ENCODE measurements around the gene CCDC13. TPM values are rescaled to one million over a fixed set of nuclear protein-coding genes. Genes with fewer than 3 reads are reported as not detected.

CCDC13 gene
- total and polyA plus RNA-seq, 2 of the 13 experiments (the other 11 are each of a cell fraction or from before 2014, with no cell fraction given) = 0.22 to 0.51 TPM

- POLR2A ChIA-PET = interaction anchor here (1.6 kb wide), 1 partner anchor 19 kb away, joined by 3 read pairs; no protein-coding TSS in a partner anchor
- Histone ChIP-seq H3K27ac (ENCODE audit: extremely low read length, insufficient read depth, low read length) (no peak overlapping the region), H2AFZ (ENCODE audit: low read length) (no peak overlapping the region), H3K4me3 (replicated peaks in 1 of 3; ENCODE audit: insufficient read depth in 1 of 3, low read depth in 2 of 3, low read length in 3 of 3) (no peak overlapping the region), H4K20me1 (ENCODE audit: insufficient read depth, low read length) (no peaks in the 10 kb centered on the region; the same call in 1 of the 2 replicates), H3K9me3 (ENCODE audit: low read length) (no peaks in the 10 kb centered on the region), H3K4me1 (ENCODE audit: insufficient read depth, low read length) (peaks cover 11% of the 10 kb centered on the region), H3K36me3 (replicated peaks in 1 of 2; ENCODE audit: control insufficient read depth in 1 of 2, insufficient read depth in 2 of 2, low read length in 2 of 2) (peaks cover 6 to 36% of the 10 kb centered on the region in 2 experiments; a peak in 4 of 5 replicates), H3K4me2 (ENCODE audit: low read depth, low read length) (no peak overlapping the region), H3K9ac (ENCODE audit: insufficient read depth, low read depth, low read length) (no peak overlapping the region), H3K79me2 (ENCODE audit: insufficient read depth, low read length) (peaks cover 26% of the 10 kb centered on the region), H3K27me3 (ENCODE audit: control insufficient read depth in 1 of 2, insufficient read depth in 2 of 2, low read length in 2 of 2) (no peaks in the 10 kb centered on the region)
- no TSS peak for BruUV-seq (replicated peaks)
- DNase-seq (ENCODE audit: low spot score) (no peak), ATAC-seq (no peak), FAIRE-seq (no peak)
- in situ Hi-C loops (cut with HindIII; ENCODE audit: extremely low pct_ligation_motif_present, low pct_unique_long_range_greater_than_20kb) (no loop called here), intact Hi-C loops (cut with micrococcal nuclease; ENCODE audit: unreplicated experiment) (no loop called here)
- TF ChIP-seq NR2F6 (IDR thresholded peaks at IDR 0.05) = no peak
- TF ChIP-seq NR2F6 (CRISPR knock-in tag; IDR thresholded peaks at IDR 0.05) = no peak
- no peak for TF ChIP-seq ZNF24 (IDR thresholded peaks at IDR 0.05)
- TF ChIP-seq ZBTB7A (CRISPR knock-in tag; IDR thresholded peaks at IDR 0.05) = no peak
- TF ChIP-seq, protein P1, sequence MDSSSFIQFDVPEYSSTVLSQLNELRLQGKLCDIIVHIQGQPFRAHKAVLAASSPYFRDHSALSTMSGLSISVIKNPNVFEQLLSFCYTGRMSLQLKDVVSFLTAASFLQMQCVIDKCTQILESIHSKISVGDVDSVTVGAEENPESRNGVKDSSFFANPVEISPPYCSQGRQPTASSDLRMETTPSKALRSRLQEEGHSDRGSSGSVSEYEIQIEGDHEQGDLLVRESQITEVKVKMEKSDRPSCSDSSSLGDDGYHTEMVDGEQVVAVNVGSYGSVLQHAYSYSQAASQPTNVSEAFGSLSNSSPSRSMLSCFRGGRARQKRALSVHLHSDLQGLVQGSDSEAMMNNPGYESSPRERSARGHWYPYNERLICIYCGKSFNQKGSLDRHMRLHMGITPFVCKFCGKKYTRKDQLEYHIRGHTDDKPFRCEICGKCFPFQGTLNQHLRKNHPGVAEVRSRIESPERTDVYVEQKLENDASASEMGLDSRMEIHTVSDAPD (CRISPR knock-in tag; IDR thresholded peaks at IDR 0.05) = no peak
- no peak for TF ChIP-seq NR1H2 (CRISPR knock-in tag; IDR thresholded peaks at IDR 0.05; ENCODE audit: borderline replicate concordance, low read depth)
- TF ChIP-seq, protein P2, sequence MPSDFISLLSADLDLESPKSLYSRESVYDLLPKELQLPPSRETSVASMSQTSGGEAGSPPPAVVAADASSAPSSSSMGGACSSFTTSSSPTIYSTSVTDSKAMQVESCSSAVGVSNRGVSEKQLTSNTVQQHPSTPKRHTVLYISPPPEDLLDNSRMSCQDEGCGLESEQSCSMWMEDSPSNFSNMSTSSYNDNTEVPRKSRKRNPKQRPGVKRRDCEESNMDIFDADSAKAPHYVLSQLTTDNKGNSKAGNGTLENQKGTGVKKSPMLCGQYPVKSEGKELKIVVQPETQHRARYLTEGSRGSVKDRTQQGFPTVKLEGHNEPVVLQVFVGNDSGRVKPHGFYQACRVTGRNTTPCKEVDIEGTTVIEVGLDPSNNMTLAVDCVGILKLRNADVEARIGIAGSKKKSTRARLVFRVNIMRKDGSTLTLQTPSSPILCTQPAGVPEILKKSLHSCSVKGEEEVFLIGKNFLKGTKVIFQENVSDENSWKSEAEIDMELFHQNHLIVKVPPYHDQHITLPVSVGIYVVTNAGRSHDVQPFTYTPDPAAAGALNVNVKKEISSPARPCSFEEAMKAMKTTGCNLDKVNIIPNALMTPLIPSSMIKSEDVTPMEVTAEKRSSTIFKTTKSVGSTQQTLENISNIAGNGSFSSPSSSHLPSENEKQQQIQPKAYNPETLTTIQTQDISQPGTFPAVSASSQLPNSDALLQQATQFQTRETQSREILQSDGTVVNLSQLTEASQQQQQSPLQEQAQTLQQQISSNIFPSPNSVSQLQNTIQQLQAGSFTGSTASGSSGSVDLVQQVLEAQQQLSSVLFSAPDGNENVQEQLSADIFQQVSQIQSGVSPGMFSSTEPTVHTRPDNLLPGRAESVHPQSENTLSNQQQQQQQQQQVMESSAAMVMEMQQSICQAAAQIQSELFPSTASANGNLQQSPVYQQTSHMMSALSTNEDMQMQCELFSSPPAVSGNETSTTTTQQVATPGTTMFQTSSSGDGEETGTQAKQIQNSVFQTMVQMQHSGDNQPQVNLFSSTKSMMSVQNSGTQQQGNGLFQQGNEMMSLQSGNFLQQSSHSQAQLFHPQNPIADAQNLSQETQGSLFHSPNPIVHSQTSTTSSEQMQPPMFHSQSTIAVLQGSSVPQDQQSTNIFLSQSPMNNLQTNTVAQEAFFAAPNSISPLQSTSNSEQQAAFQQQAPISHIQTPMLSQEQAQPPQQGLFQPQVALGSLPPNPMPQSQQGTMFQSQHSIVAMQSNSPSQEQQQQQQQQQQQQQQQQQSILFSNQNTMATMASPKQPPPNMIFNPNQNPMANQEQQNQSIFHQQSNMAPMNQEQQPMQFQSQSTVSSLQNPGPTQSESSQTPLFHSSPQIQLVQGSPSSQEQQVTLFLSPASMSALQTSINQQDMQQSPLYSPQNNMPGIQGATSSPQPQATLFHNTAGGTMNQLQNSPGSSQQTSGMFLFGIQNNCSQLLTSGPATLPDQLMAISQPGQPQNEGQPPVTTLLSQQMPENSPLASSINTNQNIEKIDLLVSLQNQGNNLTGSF (CRISPR knock-in tag; IDR thresholded peaks at IDR 0.05) = no peak
- TF ChIP-seq GABPA (IDR thresholded peaks at IDR 0.05; ENCODE audit: low read depth, low read length) = no peak
- no peak for TF ChIP-seq GABPA (CRISPR knock-in tag; IDR thresholded peaks at IDR 0.05; ENCODE audit: low read depth)
- no peak for TF ChIP-seq ZNF546 (CRISPR knock-in tag; conservative IDR thresholded peaks at IDR 0.05)
- TF ChIP-seq ZNF414 (CRISPR knock-in tag; IDR thresholded peaks at IDR 0.05) = no peak
- TF ChIP-seq NFYB (CRISPR knock-in tag; IDR thresholded peaks at IDR 0.05) = no peak
- no peak for TF ChIP-seq MED8 (CRISPR knock-in tag; IDR thresholded peaks at IDR 0.05; ENCODE audit: insufficient replicate concordance)
- no peak for TF ChIP-seq GPN1 (CRISPR knock-in tag; IDR thresholded peaks at IDR 0.05; ENCODE audit: borderline replicate concordance)
- TF ChIP-seq ZNF253 (CRISPR knock-in tag; IDR thresholded peaks at IDR 0.05; ENCODE audit: borderline replicate concordance) = no peak
- no peak for TF ChIP-seq TCF12 (IDR thresholded peaks at IDR 0.05)
- no peak for TF ChIP-seq TCF12 (CRISPR knock-in tag; IDR thresholded peaks at IDR 0.05)
- CTCF ChIA-PET (ENCODE audit: low intra/inter-chr PET ratio, low total read pairs) = no interaction called here
- WGBS (ENCODE audit: low lambda C conversion rate) = 100% methylated on average over 1 of the region's 1 CpG
Observed at GRCh38 chr3:42786212-42786611, 13.2 kb upstream of the CCDC13 start.

Measured in HepG2 (cell line).